Effector memory CD8-positive, alpha-beta T cell (primary cell): ENCODE measurements around the gene VDAC2.

ENCODE experiments used
- ATAC-seq: fragments of 150-1000 bp; cut with Tn5 transposase; replicated peaks from 2 replicates; pipeline ENCODE4 v1.10.0; 2021; ENCODE audit warnings: mild to moderate bottlenecking, moderate library complexity
- DNase-seq, 3 experiments: peaks; one replicate each; pipeline ENCODE4 v3.0.0; 2021
- H3K27ac Mint-ChIP-seq, 2 donors: one replicate each; pipeline ENCODE4 v1.8.0; 2022; ENCODE audit warnings: mild to moderate bottlenecking in 2 of 2, mixed read lengths in 2 of 2, moderate library complexity in 2 of 2
- H3K27me3 Mint-ChIP-seq, 2 donors: one replicate each; pipeline ENCODE4 v1.8.0; 2022; ENCODE audit warnings: mixed read lengths in 2 of 2
- H3K36me3 Mint-ChIP-seq: one replicate; pipeline ENCODE4 v1.8.0; 2022; ENCODE audit warnings: mild to moderate bottlenecking, moderate library complexity, mixed read lengths; ENCODE audit not compliant: insufficient read depth
- H3K4me1 Mint-ChIP-seq, 2 donors: one replicate each; pipeline ENCODE4 v1.8.0; 2022; ENCODE audit warnings: low read depth in 2 of 2, mixed read lengths in 2 of 2
- H3K4me3 Mint-ChIP-seq, 2 donors: one replicate each; pipeline ENCODE4 v1.8.0; 2022; ENCODE audit warnings: mild to moderate bottlenecking in 2 of 2, mixed read lengths in 2 of 2, moderate library complexity in 2 of 2
- H3K9me3 Mint-ChIP-seq, 2 donors: one replicate each; pipeline ENCODE4 v1.8.0; 2022; ENCODE audit warnings: mixed read lengths in 2 of 2

VDAC2 gene

GRCh38 chr10:75261813-75262705, 51.5 kb downstream of the VDAC2 start:
- peaks cover 0 to 14% of the 10 kb centered on the region in 2 donors for H3K27me3 Mint-ChIP-seq
- H3K4me1 Mint-ChIP-seq, result no peaks in the 10 kb centered on the region
- no peaks in the 10 kb centered on the region for H3K9me3 Mint-ChIP-seq

GRCh38 chr10:75263806-75264205, 53.2 kb downstream of the VDAC2 start:
- Mint-ChIP-seq H3K9me3 (no peaks in the 10 kb centered on the region), H3K4me1 (no peaks in the 10 kb centered on the region), H3K36me3 (no peaks in the 10 kb centered on the region), H3K27ac (no peak overlapping the region), H3K4me3 (no peak overlapping the region), H3K27me3 (peaks cover 0 to 8% of the 10 kb centered on the region in 2 donors)
- ATAC-seq, result no peak
- DNase-seq, result no peak

More at GRCh38 chr10:75261813-75262705, 51.5 kb downstream of the VDAC2 start:
- Mint-ChIP-seq H3K4me3 (no peak overlapping the region), H3K36me3 (no peaks in the 10 kb centered on the region), H3K27ac (no peak overlapping the region)
- DNase-seq (no peak), ATAC-seq (no peak)

- Mint-ChIP-seq H3K27ac (peak overlapping the region in 1 of 2 donors; percentile 55), H3K9me3 (no peaks in the 10 kb centered on the region), H3K4me3 (no peak overlapping the region), H3K27me3 (peaks cover 0 to 8% of the 10 kb centered on the region in 2 donors), H3K36me3 (no peaks in the 10 kb centered on the region), H3K4me1 (no peaks in the 10 kb centered on the region)
- ATAC-seq, result no peak
- no peak for DNase-seq
Observed at GRCh38 chr10:75265856-75266255, 55.3 kb downstream of the VDAC2 start.

- Mint-ChIP-seq H3K36me3 (no peaks in the 10 kb centered on the region), H3K4me3 (no peak overlapping the region), H3K27me3 (peaks cover 0 to 8% of the 10 kb centered on the region in 2 donors), H3K9me3 (no peaks in the 10 kb centered on the region), H3K4me1 (no peaks in the 10 kb centered on the region), H3K27ac (no peak overlapping the region)
- no peak for ATAC-seq
- DNase-seq, result no peak
Observed at GRCh38 chr10:75266945-75267344, 56.3 kb downstream of the VDAC2 start.

- H3K4me1 Mint-ChIP-seq, result no peaks in the 10 kb centered on the region
- no peak for DNase-seq
- H3K27ac Mint-ChIP-seq, result no peak overlapping the region
Observed at GRCh38 chr10:75269605-75270004, 59.0 kb downstream of the VDAC2 start.

GRCh38 chr10:75272094-75272493, 61.5 kb downstream of the VDAC2 start:
- Mint-ChIP-seq H3K36me3 (no peaks in the 10 kb centered on the region), H3K9me3 (no peaks in the 10 kb centered on the region), H3K4me3 (no peak overlapping the region), H3K27ac (no peak overlapping the region), H3K27me3 (peaks cover 6 to 15% of the 10 kb centered on the region in 2 donors), H3K4me1 (no peaks in the 10 kb centered on the region)
- no peak for DNase-seq
- ATAC-seq, result no peak

More at GRCh38 chr10:75269605-75270004, 59.0 kb downstream of the VDAC2 start:
- no peak for ATAC-seq
- peaks cover 6 to 8% of the 10 kb centered on the region in 2 donors for H3K27me3 Mint-ChIP-seq
- no peaks in the 10 kb centered on the region for H3K9me3 Mint-ChIP-seq
- no peaks in the 10 kb centered on the region for H3K36me3 Mint-ChIP-seq
- H3K4me3 Mint-ChIP-seq, result no peak overlapping the region

- Mint-ChIP-seq H3K27ac (no peak overlapping the region), H3K36me3 (no peaks in the 10 kb centered on the region), H3K27me3 (peaks cover 6 to 15% of the 10 kb centered on the region in 2 donors), H3K9me3 (no peaks in the 10 kb centered on the region), H3K4me3 (no peak overlapping the region), H3K4me1 (no peaks in the 10 kb centered on the region)
- ATAC-seq (no peak), DNase-seq (no peak)
Observed at GRCh38 chr10:75272896-75273295, 62.3 kb downstream of the VDAC2 start.

- ATAC-seq (no peak), DNase-seq (no peak)
- H3K27me3 Mint-ChIP-seq, result peaks cover 30 to 44% of the 10 kb centered on the region in 2 donors
- no peak overlapping the region for H3K27ac Mint-ChIP-seq
- H3K4me1 Mint-ChIP-seq, result no peaks in the 10 kb centered on the region
- no peak overlapping the region for H3K4me3 Mint-ChIP-seq
- no peaks in the 10 kb centered on the region for H3K36me3 Mint-ChIP-seq
- H3K9me3 Mint-ChIP-seq, result no peaks in the 10 kb centered on the region
Observed at GRCh38 chr10:75276069-75276872, 65.7 kb downstream of the VDAC2 start.

GRCh38 chr10:75280236-75280635, 69.6 kb downstream of the VDAC2 start:
- Mint-ChIP-seq H3K4me3 (no peak overlapping the region), H3K4me1 (peaks cover 0 to 2% of the 10 kb centered on the region in 2 donors), H3K27me3 (peaks cover 48 to 76% of the 10 kb centered on the region in 2 donors), H3K36me3 (no peaks in the 10 kb centered on the region), H3K9me3 (no peaks in the 10 kb centered on the region), H3K27ac (peak overlapping the region in 1 of 2 donors; percentile 29)
- no peak for ATAC-seq
- no peak for DNase-seq
